Right lobe of liver (tissue), 6 donors: ENCODE results near the gene ZNF384. TPM values are rescaled to one million over a fixed set of nuclear protein-coding genes. Genes with fewer than 3 reads are reported as not detected.

ENCODE experiments used
- ATAC-seq, 4 donors: fragments of 200-7000 bp; cut with Tn5 transposase; one replicate each; pipeline ENCODE4 v1.9.1; 2020; ENCODE audit warnings: mild to moderate bottlenecking in 4 of 4, moderate library complexity in 4 of 4
- DNase-seq, 3 donors: peaks; one replicate each; pipeline ENCODE4 v3.0.0-alpha.2; 2020
- H3K27ac ChIP-seq, 3 donors: fragments of 200-600 bp; one replicate each; pipeline ENCODE4 v1.8.0; 2022
- H3K27me3 ChIP-seq, 2 donors: fragments of 200-600 bp; one replicate each; pipeline ENCODE4 v1.8.0; 2022
- H3K36me3 ChIP-seq, 4 donors: fragments of 200-600 bp; sonication (generic) in 1 of 4; one replicate each; pipeline versions ENCODE4 v1.5.1 to v1.8.0; 2017 to 2022; ENCODE audit warnings: control low read depth in 1 of 4
- H3K4me1 ChIP-seq, 4 donors: fragments of 200-600 bp; sonication (generic) in 1 of 4; one replicate each; pipeline versions ENCODE4 v1.5.1 to v1.8.0; 2017 to 2022; ENCODE audit warnings: control low read depth in 1 of 4
- H3K4me3 ChIP-seq, 3 donors: fragments of 200-600 bp; one replicate each; pipeline ENCODE4 v1.8.0; 2022
- H3K9me3 ChIP-seq, 4 donors: fragments of 200-600 bp; sonication (generic) in 1 of 4; one replicate each; pipeline versions ENCODE4 v1.5.1 to v1.8.0; 2017 to 2022; ENCODE audit warnings: control low read depth in 1 of 4
- POLR2A ChIP-seq: fragments of 450-650 bp; IDR thresholded peaks from one replicate; pipeline ENCODE4 v1.6.1; 2017; ENCODE audit warnings: antibody characterized with exemption, mild to moderate bottlenecking
- WGBS: methylation state at CpG from one replicate; pipeline ENCODE4 v1.1.6; 2018; ENCODE audit warnings: low coverage, low lambda C conversion rate; ENCODE audit not compliant: insufficient coverage; ENCODE audit errors: missing lambda C conversion rate; 5-methylcytosine and 5-hydroxymethylcytosine counted together
- intact Hi-C, 2 donors: fragments of 100-400 bp; cut with DNase I; formaldehyde crosslinking; loops; one replicate each; pipeline versions ENCODE4 v1.11.2 to v1.14.1; 2022
- total RNA-seq, 6 experiments: library from RNA; depleted of rRNA in 2 of 6; stranded (reverse); fragments of >200 nt in 2 of 6; fragmentation: NEBNext Ultra II Directional in 3 of 6; extraction: Animal tissue kit (Norgen Biotek cat#: 25700) in 3 of 6; gene quantifications; one replicate each; pipeline versions ENCODE4 v1.1.0 to v1.2.4, GENCODE V29; 2016 to 2023
- TF ChIP-seq, protein P1 (sequence below), 4 donors: fragments of 200-600 bp in 3 of 4; fragments of 450-650 bp in 1 of 4; IDR thresholded peaks; one replicate each; pipeline versions ENCODE4 v1.5.1 to v1.8.0; 2016 to 2022; ENCODE audit warnings: antibody characterized with exemption in 4 of 4, mild to moderate bottlenecking in 2 of 4
- donor health status: DM: no; HTN: yes; CAD: no.
- donor health status: DM: no; HTN: no; CAD: no.
- donor health status: DM: no; HTN: no; CAD: no.
- donor health status: DM: no; HTN: yes; CAD: no.
- donor health status: DM: no; HTN: yes; CAD: no.

ZNF384 gene
- total RNA-seq, 6 experiments from 2014 or later = 11.9 to 22.3 (median 18.3) TPM

DNA sequence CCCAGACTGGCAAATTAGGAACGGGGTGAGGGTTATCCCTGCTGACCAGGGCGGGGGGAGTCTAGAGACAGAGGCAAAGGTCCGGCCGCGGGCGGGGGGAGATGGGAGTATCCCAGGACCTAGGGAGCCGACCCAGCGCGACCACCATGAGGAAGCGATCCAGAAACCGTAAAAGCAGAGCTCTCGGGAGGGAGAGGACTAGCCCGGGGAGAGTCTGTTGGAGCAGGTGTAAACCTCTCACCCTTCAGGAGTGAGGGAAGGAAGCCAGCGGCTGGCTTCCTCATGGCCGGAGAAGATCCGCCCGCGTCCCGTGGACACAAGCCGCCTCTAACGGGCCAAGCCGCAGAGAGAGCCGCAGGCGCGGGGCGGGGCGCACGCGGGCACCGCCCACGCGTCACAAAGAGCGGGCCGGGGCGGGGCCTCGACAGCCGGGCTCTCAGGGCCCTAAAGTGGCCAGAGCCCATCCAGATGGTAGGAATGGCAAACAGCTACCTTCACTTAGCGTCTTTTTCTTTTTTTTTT, 42.0 kb downstream of the ZNF384 start, which contains the start of gene ACRBP:
Gene ACRBP (minus strand): TSS at position 350 of the 522 bp plus-strand sequence. CDS start 66 bp downstream, at position 284.
- intact Hi-C loops = no loop called here
- WGBS = 22% methylated on average over 15 of the region's 38 CpGs
- Histone ChIP-seq H3K27me3 (no peaks in the 10 kb centered on the region), H3K9me3 (no peaks in the 10 kb centered on the region), H3K4me3 (peak within 1 kb of the TSS; percentile 32 to 57 (median 37)), H3K36me3 (peaks cover 0 to 15% (median 6%) of the 10 kb centered on the region in 4 donors), H3K27ac (peak within 1 kb of the TSS in 2 of 3 donors; percentile 48 to 53), H3K4me1 (no peaks in the 10 kb centered on the region)
- no peak for TF ChIP-seq POLR2A
- TF ChIP-seq, protein P1, sequence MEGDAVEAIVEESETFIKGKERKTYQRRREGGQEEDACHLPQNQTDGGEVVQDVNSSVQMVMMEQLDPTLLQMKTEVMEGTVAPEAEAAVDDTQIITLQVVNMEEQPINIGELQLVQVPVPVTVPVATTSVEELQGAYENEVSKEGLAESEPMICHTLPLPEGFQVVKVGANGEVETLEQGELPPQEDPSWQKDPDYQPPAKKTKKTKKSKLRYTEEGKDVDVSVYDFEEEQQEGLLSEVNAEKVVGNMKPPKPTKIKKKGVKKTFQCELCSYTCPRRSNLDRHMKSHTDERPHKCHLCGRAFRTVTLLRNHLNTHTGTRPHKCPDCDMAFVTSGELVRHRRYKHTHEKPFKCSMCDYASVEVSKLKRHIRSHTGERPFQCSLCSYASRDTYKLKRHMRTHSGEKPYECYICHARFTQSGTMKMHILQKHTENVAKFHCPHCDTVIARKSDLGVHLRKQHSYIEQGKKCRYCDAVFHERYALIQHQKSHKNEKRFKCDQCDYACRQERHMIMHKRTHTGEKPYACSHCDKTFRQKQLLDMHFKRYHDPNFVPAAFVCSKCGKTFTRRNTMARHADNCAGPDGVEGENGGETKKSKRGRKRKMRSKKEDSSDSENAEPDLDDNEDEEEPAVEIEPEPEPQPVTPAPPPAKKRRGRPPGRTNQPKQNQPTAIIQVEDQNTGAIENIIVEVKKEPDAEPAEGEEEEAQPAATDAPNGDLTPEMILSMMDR (IDR thresholded peaks at IDR 0.05) = no peak
- peak; percentile 73 to 86 (median 82) for DNase-seq
- peak; percentile 92 to 96 (median 94) for ATAC-seq

- peak overlapping the region; percentile 32 to 57 (median 37) for H3K4me3 ChIP-seq
- peaks cover 0 to 14% (median 6%) of the 10 kb centered on the region in 4 donors for H3K36me3 ChIP-seq
- no peaks in the 10 kb centered on the region for H3K9me3 ChIP-seq
- peak overlapping the region in 2 of 3 donors; percentile 48 to 53 for H3K27ac ChIP-seq
- H3K27me3 ChIP-seq = no peaks in the 10 kb centered on the region
- DNase-seq (no peak), ATAC-seq (peak in 2 of 4 donors; percentile 6 to 30)
- no peaks in the 10 kb centered on the region for H3K4me1 ChIP-seq
- WGBS = 59% methylated on average over 16 of the region's 28 CpGs
- TF ChIP-seq, protein P1 (IDR thresholded peaks at IDR 0.05) = no peak
- TF ChIP-seq POLR2A = no peak
- intact Hi-C loops = no loop called here
Measured at GRCh38 chr12:6646276-6647082, 42.7 kb downstream of the ZNF384 start.

DNA sequence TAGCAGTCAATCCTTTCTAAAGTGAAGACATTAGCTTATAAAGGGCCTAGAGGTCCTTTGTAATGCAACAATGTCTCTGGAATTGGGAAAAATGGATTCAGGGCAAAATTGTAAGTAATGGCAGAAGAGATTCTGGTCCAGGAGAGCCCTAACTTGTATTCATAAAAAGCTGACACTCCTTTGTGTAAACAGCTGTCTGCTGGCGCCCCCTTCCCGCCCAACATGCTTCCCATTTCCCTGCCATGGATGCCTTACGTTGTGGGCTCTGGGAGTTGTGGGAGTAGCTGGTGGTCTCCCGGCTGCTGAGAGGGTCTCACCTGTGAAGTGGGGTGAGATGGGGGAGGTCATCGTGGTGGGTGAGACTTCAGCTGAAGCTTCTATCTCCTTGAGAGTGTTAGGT, 44.3 kb downstream of the ZNF384 start:
- 32% methylated on average over 5 of the region's 5 CpGs for WGBS
- no peaks in the 10 kb centered on the region for H3K4me1 ChIP-seq
- TF ChIP-seq, protein P1 (IDR thresholded peaks at IDR 0.05) = no peak
- TF ChIP-seq POLR2A = no peak
- H3K27ac ChIP-seq = peak overlapping the region in 1 of 3 donors; percentile 30
- no peak for ATAC-seq
- H3K27me3 ChIP-seq = no peaks in the 10 kb centered on the region
- H3K4me3 ChIP-seq = no peak overlapping the region
- H3K36me3 ChIP-seq = no peaks in the 10 kb centered on the region
- no peak for DNase-seq
- intact Hi-C loops = no loop called here
- no peaks in the 10 kb centered on the region for H3K9me3 ChIP-seq

DNA sequence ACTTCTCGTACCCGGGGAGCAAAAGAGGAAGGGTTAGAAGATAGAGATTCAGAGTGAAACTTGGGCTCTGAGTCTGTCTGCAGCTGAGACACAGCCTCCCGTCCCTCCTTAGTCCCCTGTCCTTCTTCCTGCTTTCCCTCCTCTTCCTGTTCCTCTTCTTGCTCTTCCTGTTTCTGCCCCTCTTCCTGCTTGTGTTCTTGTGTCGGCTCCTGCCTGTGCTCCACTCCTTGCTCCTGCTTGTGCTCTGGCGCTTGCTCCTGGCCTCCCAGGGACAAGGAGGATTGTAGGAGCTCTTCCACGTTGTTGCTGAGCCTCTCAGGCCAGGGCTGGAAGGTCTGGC, 44.9 kb downstream of the ZNF384 start:
- Histone ChIP-seq H3K4me1 (no peaks in the 10 kb centered on the region), H3K27ac (peak overlapping the region in 1 of 3 donors; percentile 47), H3K36me3 (no peaks in the 10 kb centered on the region), H3K27me3 (no peaks in the 10 kb centered on the region), H3K9me3 (no peaks in the 10 kb centered on the region), H3K4me3 (no peak overlapping the region)
- no peak for TF ChIP-seq POLR2A
- TF ChIP-seq, protein P1 (IDR thresholded peaks at IDR 0.05) = no peak
- intact Hi-C loops = no loop called here
- ATAC-seq (peak; percentile 29 to 59 (median 42)), DNase-seq (no peak)
- WGBS = 29% methylated on average over 6 of the region's 6 CpGs
